OCI-LY3 (cell line): Measurements from ENCODE around the gene FXR2.
"Not testable (repeated sequence)": the region's sequence is repeated elsewhere in the genome, so short reads cannot be mapped to it uniquely, and the experiment has no call there.

ENCODE experiments used
- H2AFZ ChIP-seq: fragments of 200-600, 300-600 bp; shearing (Covaris generic); 2 replicates; pipeline ENCODE4 v1.6.0; 2014; ENCODE audit warnings: antibody characterized with exemption, low read depth, low read length
- H3K27ac ChIP-seq: fragments of 200-600, 300-600 bp; sonication (generic); 2 replicates; pipeline ENCODE4 v1.5.1; 2014; ENCODE audit warnings: mild to moderate bottlenecking, low read length, moderate library complexity, mixed read lengths
- H3K27me3 ChIP-seq: fragments of 200-600, 300-600 bp; sonication (generic); 2 replicates; pipeline ENCODE4 v1.6.1; 2014; ENCODE audit warnings: low read depth, low read length, mixed read lengths
- H3K36me3 ChIP-seq: fragments of 200-600, 300-600 bp; sonication (generic); replicated peaks from 2 replicates; pipeline ENCODE3; 2014; ENCODE audit warnings: low read depth, low read length, mixed read lengths
- H3K4me1 ChIP-seq: fragments of 300-600, 200-600 bp; sonication (generic); 2 replicates; pipeline ENCODE4 v1.6.1; 2014; ENCODE audit warnings: low read length, mixed read lengths
- H3K4me2 ChIP-seq: fragments of 200-600, 300-600 bp; sonication (generic); 2 replicates; pipeline ENCODE4 v1.6.1; 2014; ENCODE audit warnings: low read length, mixed read lengths
- H3K4me3 ChIP-seq: fragments of 300-600, 200-600 bp; sonication (generic); 2 replicates; pipeline ENCODE4 v1.5.1; 2014; ENCODE audit warnings: antibody characterized with exemption, mild to moderate bottlenecking, low read length, moderate library complexity
- H3K79me2 ChIP-seq: fragments of 300-600, 200-600 bp; shearing (Covaris generic); 2 replicates; pipeline ENCODE4 v1.6.1; 2014; ENCODE audit warnings: mild to moderate bottlenecking, low read length, mixed read lengths
- H3K9ac ChIP-seq: fragments of 300-600, 200-600 bp; shearing (Covaris generic); 2 replicates; pipeline ENCODE4 v1.6.0; 2014; ENCODE audit warnings: mild to moderate bottlenecking, low read length, moderate library complexity
- H3K9me3 ChIP-seq: fragments of 200-600, 300-600 bp; shearing (Covaris generic); 2 replicates; pipeline ENCODE4 v1.6.1; 2014; ENCODE audit warnings: low read length, mixed read lengths; ENCODE audit not compliant: insufficient read depth
- H4K20me1 ChIP-seq: fragments of 200-600, 300-600 bp; sonication (generic); 2 replicates; pipeline ENCODE4 v1.6.1; 2016; ENCODE audit warnings: low read length, mixed read lengths; ENCODE audit not compliant: insufficient read depth
- CTCF ChIP-seq: fragments of 200-600, 300-600 bp; sonication (generic); IDR thresholded peaks from 2 replicates; pipeline ENCODE4 v1.5.1; 2014; ENCODE audit warnings: antibody characterized with exemption, low read length, low read depth
- EZH2phosphoT487 ChIP-seq: fragments of 200-600 bp; shearing (Covaris generic); IDR thresholded peaks from 2 replicates; pipeline ENCODE4 v1.6.1; 2018; ENCODE audit warnings: antibody characterized with exemption, mixed run types, low read depth

Gene FXR2

GRCh38 chr17:7611635-7612293 lies 2.9 kb downstream of the FXR2 start:
- Histone ChIP-seq H3K79me2 (peaks cover 35% of the 10 kb centered on the region), H4K20me1 (peaks cover 6% of the 10 kb centered on the region; the same call in 1 of the 2 replicates), H3K4me3 (no peak overlapping the region), H2AFZ (no peak overlapping the region), H3K9me3 (no peaks in the 10 kb centered on the region), H3K27ac (no peak overlapping the region), H3K4me2 (no peak overlapping the region), H3K36me3 (no peaks in the 10 kb centered on the region), H3K27me3 (no peaks in the 10 kb centered on the region), H3K4me1 (peaks cover 11% of the 10 kb centered on the region), H3K9ac (no peak overlapping the region)
- TF ChIP-seq EZH2phosphoT487 = no peak
- TF ChIP-seq CTCF = no peak

GRCh38 chr17:7610641-7611040 lies 4.1 kb downstream of the FXR2 start:
- no peak overlapping the region for H3K4me2 ChIP-seq
- TF ChIP-seq EZH2phosphoT487 = no peak
- no peak for TF ChIP-seq CTCF
- peaks cover 35% of the 10 kb centered on the region for H3K79me2 ChIP-seq
- peaks cover 6% of the 10 kb centered on the region for H3K36me3 ChIP-seq
- H3K27ac ChIP-seq = no peak overlapping the region
- H3K27me3 ChIP-seq = no peaks in the 10 kb centered on the region
- H3K4me3 ChIP-seq = no peak overlapping the region
- H4K20me1 ChIP-seq = peaks cover 6% of the 10 kb centered on the region; the same call in 1 of the 2 replicates
- H2AFZ ChIP-seq = no peak overlapping the region
- no peak overlapping the region for H3K9ac ChIP-seq
- no peaks in the 10 kb centered on the region for H3K9me3 ChIP-seq
- H3K4me1 ChIP-seq = peaks cover 11% of the 10 kb centered on the region

- Histone ChIP-seq H3K36me3 (peaks cover 11% of the 10 kb centered on the region), H3K79me2 (0 out of 2 replicates have a peak, but pooled peaks cover 8% of the 10 kb centered on the region)
Measured at GRCh38 chr17:7606280-7606679, 8.4 kb downstream of the FXR2 start.

GRCh38 chr17:7597561-7597960 lies 17.1 kb downstream of the FXR2 start:
- not testable (repeated sequence) for H4K20me1 ChIP-seq, H3K36me3 ChIP-seq, H3K4me3 ChIP-seq

More at GRCh38 chr17:7606280-7606679, 8.4 kb downstream of the FXR2 start:
- no peak overlapping the region for H3K4me3 ChIP-seq
- no peaks in the 10 kb centered on the region for H3K27me3 ChIP-seq
- H2AFZ ChIP-seq = no peak overlapping the region
- no peaks in the 10 kb centered on the region for H3K4me1 ChIP-seq
- TF ChIP-seq EZH2phosphoT487 (no peak), CTCF (no peak)
- no peaks in the 10 kb centered on the region for H4K20me1 ChIP-seq
- H3K9me3 ChIP-seq = no peaks in the 10 kb centered on the region
- no peak overlapping the region for H3K4me2 ChIP-seq
- H3K9ac ChIP-seq = no peak overlapping the region
- no peak overlapping the region for H3K27ac ChIP-seq

More at GRCh38 chr17:7597561-7597960, 17.1 kb downstream of the FXR2 start:
- not testable (repeated sequence) for H3K27ac ChIP-seq, H3K79me2 ChIP-seq, H3K4me2 ChIP-seq, H2AFZ ChIP-seq, H3K27me3 ChIP-seq, H3K9ac ChIP-seq, H3K9me3 ChIP-seq, H3K4me1 ChIP-seq
